ENCODE measurements around the gene PMPCA. TPM values are rescaled to one million over a fixed set of nuclear protein-coding genes. Genes with fewer than 3 reads are reported as not detected.

Gene PMPCA
- total RNA-seq, 3 donors from 2014 or later (not counting 1 experiment from before 2014, with no cell fraction given) = 78.3 to 84.8 (median 79.3) TPM

DNA sequence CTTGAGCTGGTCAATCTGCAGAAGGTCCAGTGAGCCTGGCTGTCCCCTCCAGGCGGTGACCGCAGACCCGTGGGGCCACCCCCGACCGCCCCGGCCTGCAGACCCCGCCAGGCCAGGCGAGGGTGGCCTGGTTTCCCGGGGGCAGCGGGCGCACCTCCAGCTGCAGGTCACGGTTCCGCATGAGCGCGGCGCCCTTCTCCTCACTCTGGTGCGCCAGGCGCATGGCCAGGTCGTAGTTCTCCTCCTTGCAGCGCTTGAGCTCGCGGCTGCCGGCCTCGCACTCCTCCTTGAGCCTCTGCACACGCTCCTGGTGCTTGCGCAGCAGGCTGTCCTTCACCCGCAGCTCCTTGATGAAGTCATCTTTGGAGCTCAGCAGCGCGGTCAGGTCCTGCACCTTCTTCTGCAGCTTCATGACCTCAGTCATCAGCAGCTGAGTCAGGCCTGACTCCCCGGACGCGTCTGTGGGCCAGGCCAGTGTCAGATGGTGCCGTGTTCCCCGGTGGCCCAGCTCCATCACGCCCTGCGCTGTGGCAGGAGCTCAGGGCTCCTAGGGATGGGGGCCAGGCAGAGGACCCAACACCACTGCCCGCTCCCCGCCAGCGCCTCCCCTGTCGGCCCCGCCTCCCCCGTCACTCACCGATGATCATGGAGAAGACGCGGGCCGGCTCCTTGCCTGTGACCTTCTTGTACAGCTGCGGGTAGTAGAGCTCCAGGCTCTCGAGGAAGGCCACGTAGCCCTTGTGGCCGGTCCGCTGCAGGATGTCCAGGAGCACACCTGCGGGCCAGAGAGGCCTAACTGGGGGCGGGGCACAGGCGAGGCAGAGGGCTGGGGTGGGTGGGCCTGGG is 39.5 kb upstream of the PMPCA start:
- no peak overlapping the region for H3K27ac Mint-ChIP-seq
- no peaks in the 10 kb centered on the region for H3K9me3 Mint-ChIP-seq
- H3K4me1 ChIP-seq (ENCODE audit: control insufficient read depth, insufficient read depth, low read length) = peaks cover 24% of the 10 kb centered on the region
- DNase-seq (no peak), ATAC-seq (no peak)
- H3K36me3 Mint-ChIP-seq = no peaks in the 10 kb centered on the region
- no peak overlapping the region for H3K4me3 ChIP-seq (ENCODE audit: low read length)
- TF ChIP-seq, protein P1, sequence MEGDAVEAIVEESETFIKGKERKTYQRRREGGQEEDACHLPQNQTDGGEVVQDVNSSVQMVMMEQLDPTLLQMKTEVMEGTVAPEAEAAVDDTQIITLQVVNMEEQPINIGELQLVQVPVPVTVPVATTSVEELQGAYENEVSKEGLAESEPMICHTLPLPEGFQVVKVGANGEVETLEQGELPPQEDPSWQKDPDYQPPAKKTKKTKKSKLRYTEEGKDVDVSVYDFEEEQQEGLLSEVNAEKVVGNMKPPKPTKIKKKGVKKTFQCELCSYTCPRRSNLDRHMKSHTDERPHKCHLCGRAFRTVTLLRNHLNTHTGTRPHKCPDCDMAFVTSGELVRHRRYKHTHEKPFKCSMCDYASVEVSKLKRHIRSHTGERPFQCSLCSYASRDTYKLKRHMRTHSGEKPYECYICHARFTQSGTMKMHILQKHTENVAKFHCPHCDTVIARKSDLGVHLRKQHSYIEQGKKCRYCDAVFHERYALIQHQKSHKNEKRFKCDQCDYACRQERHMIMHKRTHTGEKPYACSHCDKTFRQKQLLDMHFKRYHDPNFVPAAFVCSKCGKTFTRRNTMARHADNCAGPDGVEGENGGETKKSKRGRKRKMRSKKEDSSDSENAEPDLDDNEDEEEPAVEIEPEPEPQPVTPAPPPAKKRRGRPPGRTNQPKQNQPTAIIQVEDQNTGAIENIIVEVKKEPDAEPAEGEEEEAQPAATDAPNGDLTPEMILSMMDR (IDR thresholded peaks at IDR 0.05) = no peak
- H3K36me3 ChIP-seq (ENCODE audit: control insufficient read depth, insufficient read depth, low read length) = no peaks in the 10 kb centered on the region
- H3K9me3 ChIP-seq (ENCODE audit: control insufficient read depth, insufficient read depth, low read length) = no peaks in the 10 kb centered on the region
- peaks cover 3% of the 10 kb centered on the region for H3K27me3 ChIP-seq (ENCODE audit: control insufficient read depth, insufficient read depth, low read length)
- no peaks in the 10 kb centered on the region for H3K27me3 Mint-ChIP-seq (ENCODE audit: low read depth in 2 of 2)
- intact Hi-C loops (cut with micrococcal nuclease) = no loop called here
- no peak overlapping the region for H3K4me3 Mint-ChIP-seq
- no peak overlapping the region for H3K27ac ChIP-seq (ENCODE audit: low read length)
- 95% methylated on average over 54 of the region's 54 CpGs for WGBS (ENCODE audit: insufficient coverage)
- no peaks in the 10 kb centered on the region for H3K4me1 Mint-ChIP-seq

DNA sequence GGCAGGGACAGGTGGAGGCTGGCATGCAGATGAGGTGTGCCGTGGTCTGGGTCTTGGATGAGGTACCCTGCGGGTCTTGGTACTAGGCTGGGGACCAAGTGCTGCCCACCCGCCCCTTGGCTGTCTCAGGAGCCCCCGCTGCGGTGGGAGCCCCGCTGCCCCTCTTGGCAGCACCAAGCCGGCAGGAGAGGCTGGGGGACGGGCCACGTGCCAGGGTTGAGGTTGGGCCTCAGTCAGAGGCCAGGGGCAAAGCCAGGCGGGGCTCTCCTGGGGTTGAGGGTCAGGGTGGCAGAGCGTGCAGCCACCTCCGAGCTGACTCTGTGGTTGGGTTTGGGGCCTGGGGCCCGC is 39.0 kb upstream of the PMPCA start:
- Mint-ChIP-seq H3K27me3 (ENCODE audit: low read depth in 2 of 2) (no peaks in the 10 kb centered on the region), H3K4me3 (no peak overlapping the region)
- 89% methylated on average over 13 of the region's 13 CpGs for WGBS (ENCODE audit: insufficient coverage)

DNA sequence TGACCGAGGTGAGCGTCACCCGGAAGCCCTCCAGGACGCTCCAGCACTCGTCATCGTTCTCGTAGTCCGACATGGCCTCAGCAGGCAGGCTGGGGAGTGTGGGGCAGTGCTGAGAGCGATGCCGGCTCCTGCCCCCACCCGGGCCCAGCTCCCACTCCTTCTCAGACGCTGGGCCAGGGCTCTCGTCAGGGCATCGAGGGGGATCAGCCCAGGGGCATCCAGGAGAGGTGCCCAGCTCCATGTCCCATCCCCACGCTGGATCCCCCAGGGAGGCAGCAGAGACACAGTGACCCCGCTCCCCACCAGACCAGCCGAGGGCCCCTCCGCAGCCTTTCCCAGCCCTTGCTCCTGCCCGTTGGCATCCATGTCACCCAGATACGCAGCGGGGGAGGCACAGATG is 38.5 kb upstream of the PMPCA start:
- Mint-ChIP-seq H3K27me3 (ENCODE audit: low read depth in 2 of 2) (no peaks in the 10 kb centered on the region), H3K36me3 (no peaks in the 10 kb centered on the region), H3K27ac (no peak overlapping the region), H3K4me3 (no peak overlapping the region), H3K4me1 (no peaks in the 10 kb centered on the region), H3K9me3 (no peaks in the 10 kb centered on the region)
- Histone ChIP-seq H3K9me3 (ENCODE audit: control insufficient read depth, insufficient read depth, low read length) (no peaks in the 10 kb centered on the region), H3K4me3 (ENCODE audit: low read length) (no peak overlapping the region), H3K27me3 (ENCODE audit: control insufficient read depth, insufficient read depth, low read length) (peaks cover 3% of the 10 kb centered on the region), H3K4me1 (ENCODE audit: control insufficient read depth, insufficient read depth, low read length) (peaks cover 28% of the 10 kb centered on the region), H3K36me3 (ENCODE audit: control insufficient read depth, insufficient read depth, low read length) (no peaks in the 10 kb centered on the region), H3K27ac (ENCODE audit: low read length) (no peak overlapping the region)
- DNase-seq (no peak), ATAC-seq (no peak)
- intact Hi-C loops (cut with micrococcal nuclease) = no loop called here
- TF ChIP-seq, protein P1 (IDR thresholded peaks at IDR 0.05) = no peak
- WGBS (ENCODE audit: insufficient coverage) = 89% methylated on average over 21 of the region's 21 CpGs

More for the DNA sequence above, 39.0 kb upstream of the PMPCA start:
- Histone ChIP-seq H3K4me1 (ENCODE audit: control insufficient read depth, insufficient read depth, low read length) (peaks cover 24% of the 10 kb centered on the region), H3K36me3 (ENCODE audit: control insufficient read depth, insufficient read depth, low read length) (no peaks in the 10 kb centered on the region), H3K27ac (ENCODE audit: low read length) (no peak overlapping the region), H3K4me3 (ENCODE audit: low read length) (no peak overlapping the region), H3K9me3 (ENCODE audit: control insufficient read depth, insufficient read depth, low read length) (no peaks in the 10 kb centered on the region), H3K27me3 (ENCODE audit: control insufficient read depth, insufficient read depth, low read length) (peaks cover 3% of the 10 kb centered on the region)
- no peaks in the 10 kb centered on the region for H3K36me3 Mint-ChIP-seq
- ATAC-seq (no peak), DNase-seq (no peak)
- H3K9me3 Mint-ChIP-seq = no peaks in the 10 kb centered on the region
- H3K27ac Mint-ChIP-seq = no peak overlapping the region
- no peaks in the 10 kb centered on the region for H3K4me1 Mint-ChIP-seq
- TF ChIP-seq, protein P1 (IDR thresholded peaks at IDR 0.05) = no peak
- intact Hi-C loops (cut with micrococcal nuclease) = no loop called here

All from natural killer cell (primary cell).